ENCODE measurements around the gene CCDC8.

DNA sequence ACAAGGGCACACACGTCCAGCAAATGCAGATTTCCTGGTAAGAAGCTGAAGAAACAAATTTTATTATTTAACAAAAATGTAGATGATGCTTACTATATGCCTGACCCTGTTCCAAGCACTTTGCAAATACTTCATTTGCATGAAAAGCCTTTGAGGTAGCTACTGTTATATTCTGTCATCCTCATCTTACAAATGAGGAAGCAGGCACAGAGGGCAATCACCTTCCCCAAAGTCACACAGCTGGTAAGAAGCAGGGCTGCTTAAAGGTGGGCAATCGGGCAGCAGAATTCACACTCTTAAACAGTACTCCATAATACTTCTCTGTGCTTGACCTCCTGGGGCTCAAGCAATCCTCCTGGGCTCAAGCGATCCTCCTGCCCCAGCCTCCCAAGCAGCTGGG is 33.6 kb upstream of the CCDC8 start:
- TF ChIP-seq, protein P1, sequence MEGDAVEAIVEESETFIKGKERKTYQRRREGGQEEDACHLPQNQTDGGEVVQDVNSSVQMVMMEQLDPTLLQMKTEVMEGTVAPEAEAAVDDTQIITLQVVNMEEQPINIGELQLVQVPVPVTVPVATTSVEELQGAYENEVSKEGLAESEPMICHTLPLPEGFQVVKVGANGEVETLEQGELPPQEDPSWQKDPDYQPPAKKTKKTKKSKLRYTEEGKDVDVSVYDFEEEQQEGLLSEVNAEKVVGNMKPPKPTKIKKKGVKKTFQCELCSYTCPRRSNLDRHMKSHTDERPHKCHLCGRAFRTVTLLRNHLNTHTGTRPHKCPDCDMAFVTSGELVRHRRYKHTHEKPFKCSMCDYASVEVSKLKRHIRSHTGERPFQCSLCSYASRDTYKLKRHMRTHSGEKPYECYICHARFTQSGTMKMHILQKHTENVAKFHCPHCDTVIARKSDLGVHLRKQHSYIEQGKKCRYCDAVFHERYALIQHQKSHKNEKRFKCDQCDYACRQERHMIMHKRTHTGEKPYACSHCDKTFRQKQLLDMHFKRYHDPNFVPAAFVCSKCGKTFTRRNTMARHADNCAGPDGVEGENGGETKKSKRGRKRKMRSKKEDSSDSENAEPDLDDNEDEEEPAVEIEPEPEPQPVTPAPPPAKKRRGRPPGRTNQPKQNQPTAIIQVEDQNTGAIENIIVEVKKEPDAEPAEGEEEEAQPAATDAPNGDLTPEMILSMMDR (IDR thresholded peaks at IDR 0.05): no peak
- TF ChIP-seq ZFX (IDR thresholded peaks at IDR 0.05; ENCODE audit: borderline replicate concordance): no peak
